RKO (cell line): ENCODE results near the gene MRPS27.
A peak's percentile ranks its signal among the peaks of the same experiment; 100 is the strongest.

ENCODE experiments used
- DNase-seq: peaks from one replicate; pipeline ENCODE4 v3.0.0-alpha.2; 2016; ENCODE audit warnings: low spot score

The MRPS27 gene

DNA sequence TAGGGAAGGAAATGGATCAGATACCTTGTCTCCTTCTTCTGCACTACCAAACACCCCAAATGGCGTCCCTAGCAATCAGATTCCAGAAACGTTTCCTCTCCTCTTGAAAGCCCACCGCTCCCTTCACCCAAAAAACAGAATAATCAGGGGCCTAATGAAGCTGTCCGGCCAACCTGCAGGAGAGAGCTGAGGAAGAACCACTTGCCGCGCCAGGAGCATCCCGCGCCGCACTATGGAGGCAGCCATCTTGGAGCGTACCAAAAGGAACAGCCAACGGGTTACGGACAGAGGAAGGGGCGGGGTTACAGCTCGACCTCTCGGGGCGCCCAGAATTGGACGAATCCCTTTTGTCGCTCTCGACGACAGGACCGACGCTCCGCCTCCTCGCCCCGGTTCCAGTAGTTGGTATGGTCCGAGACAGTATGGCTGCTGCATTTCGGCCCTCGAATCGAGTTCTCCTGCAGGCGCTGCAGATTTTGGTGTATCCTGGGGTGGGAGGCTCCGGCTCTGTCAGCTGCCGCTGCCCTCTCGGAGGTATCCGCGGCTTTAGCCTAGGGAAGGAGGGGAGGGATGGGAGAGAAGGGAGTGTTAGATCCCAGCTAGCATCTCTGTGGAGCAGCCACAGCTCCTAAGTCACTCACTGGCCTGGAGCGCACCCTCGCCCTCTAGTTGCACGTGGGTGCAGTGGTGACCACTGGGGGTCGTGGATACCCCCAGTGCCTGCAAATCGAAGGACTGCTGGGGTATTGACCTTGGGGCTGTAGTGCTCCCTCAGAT, at the start of gene MRPS27, which contains the start of gene PTCD2:
MRPS27 (minus strand) TSS at position 265 of the 777 bp plus-strand sequence; CDS start at position 246, 19 bp downstream.
PTCD2 (plus strand) TSS at position 398 of the 777 bp plus-strand sequence; CDS start at position 408, 10 bp downstream.
- DNase-seq = peak; percentile 99

DNA sequence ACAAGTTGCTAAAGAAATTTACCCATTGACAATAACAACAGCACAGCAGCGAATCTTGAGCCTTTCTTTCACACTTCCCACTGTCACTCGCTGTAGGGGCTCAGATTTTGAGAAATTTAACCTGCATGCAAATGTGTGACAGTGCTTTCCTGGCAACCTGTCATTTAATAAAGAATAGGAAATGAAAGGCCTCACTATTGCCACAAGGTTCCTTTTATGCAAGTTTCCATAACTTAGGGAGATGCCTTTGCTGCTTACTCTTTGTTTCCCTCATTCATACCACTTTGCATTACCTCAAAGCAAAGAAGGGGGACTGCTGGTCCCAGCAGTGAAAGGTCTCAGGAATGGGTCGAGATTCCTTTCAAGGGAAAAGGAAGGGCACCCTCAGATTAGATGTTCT, 49.7 kb upstream of the MRPS27 start:
- DNase-seq = no peak

DNA sequence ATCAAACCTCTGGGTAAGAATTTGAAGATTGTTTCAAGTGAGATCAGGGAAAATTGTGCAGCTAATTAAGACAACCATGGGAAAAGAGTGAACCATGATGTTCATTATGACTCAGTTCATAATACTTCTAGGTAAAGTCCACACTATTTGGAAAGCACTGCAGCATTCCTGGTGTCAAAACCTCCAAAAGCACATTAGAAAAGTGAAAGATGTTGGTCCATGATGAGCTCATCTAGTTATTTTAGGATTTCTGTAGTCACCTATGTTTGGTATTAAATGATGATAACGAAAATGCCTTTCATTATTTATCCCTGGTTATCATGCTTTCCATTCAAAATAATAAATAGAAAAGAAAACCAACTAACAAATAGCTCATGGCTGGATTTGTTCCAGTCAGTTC, 49.3 kb upstream of the MRPS27 start:
- no peak for DNase-seq

DNA sequence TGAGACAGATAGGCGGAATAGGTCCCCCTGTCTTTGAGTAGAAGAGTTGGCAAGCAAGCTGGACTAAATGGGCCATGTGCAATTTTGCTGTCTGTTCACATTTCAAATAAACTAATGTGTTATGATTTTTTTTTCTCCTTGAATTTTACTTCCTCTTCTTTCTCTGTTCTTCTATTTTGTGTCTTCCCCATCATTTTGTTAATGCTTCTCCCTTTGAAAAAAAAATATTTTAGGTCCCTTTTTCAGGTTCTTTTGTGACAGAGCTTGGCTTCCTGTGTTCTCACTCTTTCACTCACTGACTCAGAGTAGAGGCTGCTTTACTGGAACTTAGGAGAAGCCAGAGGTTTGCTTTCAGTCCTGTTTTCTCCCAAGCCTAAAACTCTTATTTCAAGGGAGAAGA, 48.2 kb upstream of the MRPS27 start:
- no peak for DNase-seq

DNA sequence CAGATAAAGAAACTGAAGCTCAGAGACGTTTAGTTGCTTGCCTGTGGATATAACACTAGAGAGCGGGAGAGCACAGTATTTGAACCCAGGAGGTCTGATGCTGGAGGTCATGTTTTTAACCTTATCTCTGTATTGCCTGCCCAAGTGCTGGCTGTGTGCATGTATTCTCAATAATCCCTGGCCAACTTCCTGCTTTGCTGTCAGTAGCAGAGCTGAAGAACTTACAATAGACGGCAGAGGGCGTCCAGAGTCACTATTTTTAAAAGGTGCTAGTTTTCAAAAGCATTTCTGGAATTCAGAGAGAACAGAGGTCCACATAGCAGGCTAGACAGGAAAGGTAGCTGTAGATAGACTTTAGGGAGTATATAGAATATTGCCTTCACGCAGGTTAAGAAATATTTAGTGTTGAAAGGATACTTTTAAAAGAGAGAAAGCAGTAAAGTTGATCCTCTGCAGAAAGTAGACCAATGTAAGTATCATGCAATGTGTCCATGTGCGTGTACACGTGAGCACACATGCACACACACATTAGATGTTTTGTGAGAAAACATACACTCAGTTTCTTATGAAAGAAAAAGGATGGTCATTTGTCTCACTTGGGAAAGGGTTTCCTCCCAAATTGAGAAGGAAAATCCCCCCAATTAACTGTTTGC, 46.4 kb upstream of the MRPS27 start:
- DNase-seq = peak; percentile 64

DNA sequence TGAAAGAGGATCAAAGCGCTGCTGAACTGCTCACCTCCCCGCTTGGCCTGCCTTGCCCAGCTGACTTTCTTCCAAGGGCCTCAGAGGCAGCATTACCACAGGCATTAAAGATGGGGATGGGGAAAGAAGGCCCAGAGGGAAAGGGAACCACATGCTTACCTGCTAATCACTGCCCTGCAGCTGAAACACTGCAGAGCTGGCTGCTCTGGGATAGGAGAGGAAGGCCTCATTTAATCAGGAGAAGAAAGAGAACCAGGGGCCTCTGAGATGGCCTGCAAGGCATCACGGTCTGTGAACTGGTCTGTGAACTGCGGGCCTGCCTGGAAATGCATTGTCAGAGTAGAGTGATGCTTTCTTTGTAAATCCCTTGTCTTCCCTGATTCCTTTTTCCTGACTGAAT, 44.9 kb upstream of the MRPS27 start:
- DNase-seq = no peak

DNA sequence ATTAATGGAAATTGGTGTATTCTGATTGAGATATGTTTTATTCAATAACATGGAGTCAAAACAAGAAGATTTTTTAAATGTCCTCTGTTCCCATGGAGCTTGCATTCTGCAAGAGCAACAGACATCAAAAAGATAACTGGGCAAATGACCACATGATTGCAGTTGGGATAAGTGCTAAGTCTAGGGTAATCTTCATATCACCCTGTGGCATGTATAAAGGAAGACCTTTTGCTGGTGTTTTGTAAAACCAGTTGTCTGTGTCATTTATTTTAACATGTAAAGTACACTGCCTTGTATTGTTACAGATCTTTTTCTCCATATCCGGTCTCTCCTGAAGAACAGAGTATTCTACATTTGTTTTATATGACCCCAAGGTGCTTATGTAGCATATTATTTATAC, 44.1 kb upstream of the MRPS27 start:
- DNase-seq = no peak

DNA sequence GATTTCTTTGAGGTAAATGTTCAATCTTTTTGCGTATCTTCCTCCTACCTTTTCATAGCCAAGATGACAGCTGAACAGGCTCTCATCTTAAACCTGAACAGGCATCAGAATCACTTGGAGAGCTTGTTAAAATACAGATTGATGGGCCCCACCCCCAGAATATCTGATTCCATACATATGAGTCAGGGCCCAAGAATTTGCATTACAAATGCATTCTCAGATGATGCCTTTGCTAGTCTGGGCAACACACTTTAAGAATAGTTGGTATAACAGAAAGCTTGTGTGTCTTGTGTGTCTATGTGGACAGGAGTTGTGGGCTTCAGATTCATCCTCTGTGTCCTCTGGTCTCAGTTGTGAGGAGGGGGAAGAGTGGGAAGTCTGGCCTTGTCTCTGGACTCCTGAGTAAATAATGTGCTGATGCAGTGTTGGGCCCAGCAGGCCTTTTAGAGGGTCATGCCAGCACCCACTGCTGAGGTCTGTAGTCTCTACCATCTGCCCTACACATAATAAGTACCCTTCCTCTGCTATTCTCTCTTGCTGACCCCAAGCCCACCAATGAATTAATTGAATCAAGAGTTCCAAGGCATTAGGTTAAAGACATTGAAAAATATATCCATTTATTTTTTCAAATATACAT, 43.2 kb upstream of the MRPS27 start:
- peak; percentile 46 for DNase-seq

DNA sequence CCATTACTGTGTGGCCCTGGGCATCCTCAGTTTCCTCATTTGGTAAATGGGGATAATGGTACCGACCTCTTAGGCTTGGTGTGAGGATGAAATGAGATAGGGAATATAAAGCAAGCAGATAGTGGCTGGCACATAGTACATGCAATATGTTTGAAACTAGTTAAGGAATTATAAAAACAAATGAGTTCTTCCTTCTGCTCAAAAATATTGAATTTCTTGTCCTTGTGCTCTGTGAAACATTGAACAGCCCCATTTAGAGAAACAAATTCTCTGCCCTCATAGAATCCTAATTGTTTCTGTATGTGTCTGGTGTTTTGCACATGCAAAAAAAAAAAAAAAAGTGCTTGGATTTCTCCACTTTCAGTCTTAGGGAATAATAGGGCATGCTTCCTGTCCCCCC, 39.8 kb upstream of the MRPS27 start:
- DNase-seq = no peak

DNA sequence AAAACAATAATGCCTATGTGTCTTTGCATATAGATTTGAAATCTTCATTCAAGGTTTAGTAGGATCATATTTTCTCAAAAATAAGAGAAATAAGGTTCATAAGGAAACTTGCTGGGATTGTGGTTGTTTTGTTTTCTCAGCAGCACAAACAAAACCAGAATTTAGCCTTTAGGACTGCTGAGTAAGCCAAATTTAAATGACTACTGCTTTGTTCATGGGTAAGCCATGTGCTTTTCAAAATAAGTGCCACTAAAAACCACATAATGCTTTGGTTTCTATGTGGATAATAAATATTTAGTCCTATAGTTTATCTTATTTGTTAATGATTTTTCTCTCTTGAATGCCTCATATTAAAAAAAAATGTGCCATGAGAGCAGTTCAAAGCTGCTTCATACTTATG, 38.9 kb upstream of the MRPS27 start:
- no peak for DNase-seq

DNA sequence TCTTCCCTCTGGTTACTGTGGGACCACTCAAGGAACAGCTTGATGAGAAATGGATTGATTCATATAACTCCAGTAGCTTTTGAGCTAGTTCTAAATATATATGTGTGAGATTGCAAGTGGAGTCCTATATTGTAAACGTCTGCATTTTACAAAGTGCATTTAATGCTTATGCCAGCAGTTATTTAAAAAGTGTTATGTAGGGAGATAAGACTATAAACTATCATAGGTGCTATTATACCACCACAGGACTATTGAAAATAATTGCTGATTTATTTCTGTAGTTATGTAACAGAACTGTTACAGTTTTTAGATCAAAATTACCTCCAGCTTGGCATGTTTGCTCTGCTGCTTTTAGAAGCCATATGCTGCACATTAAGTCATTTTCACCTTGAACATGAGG, 36.3 kb upstream of the MRPS27 start:
- DNase-seq = no peak

DNA sequence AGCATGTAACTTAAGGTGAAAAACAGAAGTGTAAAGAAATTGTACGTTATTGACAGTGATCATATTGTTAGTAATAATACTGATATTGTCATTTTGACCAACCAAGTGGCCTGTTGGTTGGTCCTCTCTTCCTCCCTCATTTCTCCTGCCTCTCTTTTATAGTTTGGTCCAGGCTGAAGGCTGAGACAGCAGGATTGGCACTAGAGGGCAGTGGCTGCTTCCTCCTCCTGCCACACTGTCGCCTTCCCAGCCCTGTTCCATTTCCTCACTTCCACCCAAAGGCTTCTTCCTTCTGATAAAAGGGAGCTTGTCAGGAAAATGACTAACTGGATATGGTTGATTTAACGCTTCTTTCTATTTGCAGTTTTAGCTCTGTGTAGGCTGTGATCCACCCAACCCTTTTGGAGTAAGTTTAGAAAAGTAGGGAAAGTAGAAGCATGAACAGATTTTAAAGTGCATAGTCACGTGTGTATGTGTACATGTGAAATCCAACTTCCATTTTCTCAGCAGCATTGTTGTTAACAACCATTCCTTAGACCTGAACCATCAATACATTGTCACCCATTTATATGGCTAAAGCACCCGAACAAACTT, 35.8 kb upstream of the MRPS27 start:
- DNase-seq = peak; percentile 42

DNA sequence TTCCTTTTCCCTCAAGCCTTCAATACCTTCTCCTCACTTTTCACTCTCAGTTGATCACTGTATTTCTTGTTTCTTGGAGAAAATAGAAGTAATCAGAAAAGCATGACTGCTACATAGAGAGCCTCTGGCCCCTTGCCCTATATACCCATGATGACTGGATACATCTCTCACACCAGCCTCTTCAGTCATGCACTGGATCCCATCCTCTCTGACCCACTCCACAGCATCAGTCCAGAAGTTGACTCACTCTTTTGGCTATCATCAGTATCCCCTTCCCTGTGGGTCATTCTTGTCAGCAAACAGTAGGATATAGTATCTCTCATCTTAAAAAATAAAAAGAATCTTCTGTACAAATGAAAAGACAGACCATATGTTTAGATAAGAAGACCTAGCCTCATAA, 33.0 kb upstream of the MRPS27 start:
- DNase-seq = peak; percentile 15

DNA sequence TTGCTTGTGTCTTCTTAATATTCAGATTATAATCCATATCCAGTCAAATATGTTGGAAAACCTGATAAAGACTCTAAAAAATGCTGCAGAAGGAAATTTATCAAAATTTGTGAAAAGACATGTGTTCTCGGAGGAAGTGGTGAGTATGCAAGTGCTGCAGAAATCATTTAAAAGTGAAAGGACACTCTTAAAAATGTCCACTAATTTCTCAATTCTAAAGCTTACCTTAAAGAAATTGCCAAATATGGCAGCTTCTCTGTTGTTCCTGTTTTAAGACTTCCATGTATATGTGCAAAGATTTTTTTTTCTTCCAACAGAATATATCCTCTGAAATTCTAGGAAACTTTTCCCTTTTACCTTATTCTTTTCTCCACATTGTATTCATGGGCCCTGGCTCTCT, 32.6 kb upstream of the MRPS27 start:
- no peak for DNase-seq

DNA sequence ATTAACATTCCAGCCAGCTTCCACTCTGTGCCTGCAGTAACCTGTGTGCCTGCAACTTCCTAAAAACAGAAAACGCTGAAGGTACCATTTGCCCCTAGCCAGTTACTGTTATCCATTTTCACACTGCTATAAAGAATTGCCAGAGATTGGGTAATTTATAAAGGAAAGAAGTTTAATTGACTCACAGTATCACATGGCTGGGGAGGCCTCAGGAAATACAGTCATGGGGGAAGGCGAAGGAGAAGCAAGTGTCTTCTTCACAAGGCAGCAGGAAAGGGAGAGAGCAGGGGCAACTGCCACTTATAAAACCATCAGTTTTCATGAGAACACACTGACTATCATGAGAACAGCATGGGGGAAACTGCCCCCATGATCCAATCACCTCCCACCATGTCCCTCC, 31.3 kb upstream of the MRPS27 start:
- no peak for DNase-seq

DNA sequence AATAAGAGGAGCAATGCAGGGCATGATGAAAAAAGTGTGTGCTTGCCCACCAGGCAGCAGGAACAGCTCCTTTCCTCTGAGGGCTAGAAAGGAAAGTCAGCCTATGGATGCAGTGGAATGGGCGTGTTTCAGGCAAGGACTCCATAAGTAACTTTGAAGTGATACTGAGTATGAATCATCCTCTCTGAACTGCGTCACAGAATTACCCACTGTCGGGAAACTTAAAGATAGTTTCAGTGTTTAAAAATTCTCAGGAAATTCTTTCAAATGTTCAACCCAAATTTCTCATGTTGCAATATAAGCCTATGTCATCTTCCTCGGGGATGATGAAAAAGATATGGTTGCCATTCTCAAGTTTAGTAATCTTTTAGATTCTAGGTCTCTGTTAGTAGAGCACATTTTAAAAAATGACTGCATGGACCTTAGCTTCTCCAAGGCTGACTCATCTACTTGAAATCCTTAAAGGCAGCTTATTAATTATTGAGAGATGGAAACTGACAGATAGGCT, 27.8 kb upstream of the MRPS27 start:
- peak; percentile 35 for DNase-seq

DNA sequence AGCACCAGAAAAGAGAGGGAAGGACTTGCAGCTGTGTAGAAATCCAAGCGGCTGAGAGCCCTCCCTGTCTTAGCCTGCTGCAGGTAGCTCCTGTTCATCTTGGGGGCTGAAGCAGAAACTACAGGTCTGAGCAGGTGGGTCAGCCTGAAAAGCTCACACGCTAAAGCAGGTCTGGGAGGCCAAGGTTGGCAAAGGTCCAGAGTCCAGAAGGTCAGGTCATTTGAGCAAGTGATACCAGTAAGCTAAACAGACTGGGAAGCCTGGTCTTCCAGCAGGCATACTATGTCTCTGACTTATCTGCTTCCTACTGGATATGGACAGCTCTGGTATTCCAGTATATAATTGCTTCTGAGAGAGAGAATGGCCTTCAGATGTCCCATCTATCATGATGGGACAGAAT, 26.4 kb upstream of the MRPS27 start:
- DNase-seq = no peak

DNA sequence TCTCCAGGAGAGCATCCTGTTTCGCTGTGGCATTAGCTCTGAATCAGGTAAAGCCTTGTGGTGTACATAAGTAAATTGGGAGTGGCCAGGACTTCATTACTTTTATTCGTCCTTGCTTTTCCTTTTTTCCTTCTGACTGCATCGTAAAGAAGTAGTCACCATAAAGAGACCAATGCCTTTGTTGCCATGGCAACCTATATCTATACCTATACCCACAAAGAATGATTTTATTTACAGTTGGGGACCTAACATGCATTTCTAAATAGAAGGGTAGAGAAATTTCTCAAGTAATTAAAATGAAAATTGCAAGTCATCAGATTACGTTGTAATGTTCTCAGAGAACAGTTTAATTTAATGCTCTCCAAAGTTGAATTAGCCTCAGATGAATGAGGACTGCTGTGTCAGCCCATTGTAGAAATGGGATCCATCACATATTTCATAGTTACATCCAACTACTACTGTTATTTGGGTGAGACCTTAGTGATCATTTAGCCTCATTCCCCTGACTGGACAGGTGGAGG, 18.7 kb upstream of the MRPS27 start:
- DNase-seq = no peak

DNA sequence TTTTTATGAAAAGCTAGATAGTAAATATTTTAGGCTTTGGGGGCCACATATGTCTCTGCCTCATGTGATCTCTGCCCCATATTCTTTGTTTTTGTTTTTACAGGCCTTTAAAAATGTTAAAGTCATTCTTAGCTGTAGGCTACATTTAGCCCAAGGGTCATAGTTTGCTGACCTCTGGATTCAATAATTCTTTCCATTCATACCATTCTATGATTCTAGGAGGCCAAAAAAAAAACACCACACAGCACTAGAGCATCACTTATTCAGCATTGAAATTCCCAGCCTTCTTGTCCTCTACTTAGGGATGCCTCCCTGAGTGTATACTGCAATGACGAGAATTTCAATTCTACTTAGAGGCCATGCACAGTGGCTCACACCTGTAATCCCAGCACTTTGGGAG, 17.1 kb upstream of the MRPS27 start:
- DNase-seq = no peak

DNA sequence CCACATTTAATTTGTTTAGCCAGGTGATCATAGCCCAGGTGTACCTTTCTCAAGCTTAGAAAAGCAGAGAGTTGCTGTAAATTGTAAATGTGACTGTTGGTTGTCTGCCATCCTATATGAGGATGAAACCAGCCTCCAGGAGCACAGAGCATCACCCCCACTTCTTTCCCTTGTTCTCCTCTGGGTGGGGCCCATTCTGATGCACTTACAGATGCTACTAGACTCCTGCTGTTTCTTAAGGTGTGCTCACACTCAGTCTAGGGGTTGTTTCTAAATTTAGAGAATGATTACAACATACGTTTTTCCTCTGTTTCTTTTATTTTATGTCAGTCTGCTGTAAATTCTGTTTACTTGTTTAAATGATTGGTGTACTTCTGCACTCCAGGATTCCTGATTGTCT, 10.7 kb upstream of the MRPS27 start:
- DNase-seq = no peak

DNA sequence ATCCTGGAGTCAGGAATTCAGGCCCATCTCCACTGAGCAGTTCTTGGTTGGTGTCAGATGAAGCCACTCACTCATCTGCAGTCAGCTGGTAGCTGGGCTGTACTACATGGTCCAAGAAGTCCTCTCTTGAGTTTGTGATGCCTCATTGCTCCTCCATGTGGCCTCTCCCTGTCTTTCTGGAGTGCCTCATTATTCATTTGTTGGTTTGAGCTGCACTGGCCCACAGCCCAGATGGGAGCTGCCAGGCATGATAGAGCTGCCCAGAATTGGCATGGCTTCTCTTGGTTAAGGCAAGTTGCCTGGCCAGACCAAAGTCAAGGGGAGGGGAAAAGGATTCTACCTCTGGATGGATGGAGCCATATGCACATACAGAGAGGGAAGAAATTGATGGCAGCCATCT, 8.1 kb upstream of the MRPS27 start:
- peak; percentile 39 for DNase-seq

DNA sequence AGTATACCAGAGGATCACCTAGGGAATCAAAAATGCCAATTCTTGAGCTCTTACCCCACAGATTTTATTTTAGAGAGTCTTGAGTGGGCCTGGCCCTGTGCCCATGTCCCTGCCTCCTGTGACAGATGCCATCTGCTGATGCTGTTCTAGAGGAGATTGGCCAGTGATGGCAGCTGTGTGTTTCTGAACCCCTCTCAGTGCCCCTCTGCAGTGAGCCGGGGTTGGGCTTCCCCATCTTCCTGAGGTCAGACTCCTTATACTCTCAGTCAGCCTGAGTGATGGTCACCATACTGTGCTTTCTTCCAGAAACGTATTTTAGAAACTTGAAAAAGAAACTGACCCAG, 6.2 kb upstream of the MRPS27 start:
- DNase-seq = no peak
